ENCODE data around the gene HOMER3. TPM values are rescaled to one million over a fixed set of nuclear protein-coding genes. Genes with fewer than 3 reads are reported as not detected.
A peak's percentile ranks its signal among the peaks of the same experiment; 100 is the strongest.

Gene HOMER3
- total RNA-seq, 4 donors from 2014 or later: 22.7 to 48.5 (median 33.2) TPM

GRCh38 chr19:18967358-18968146 lies 26.5 kb upstream of the HOMER3 start:
- 35 to 52% methylated on average over 5 to 10 of the region's 11 CpGs for WGBS, 2 donors (ENCODE audit: low coverage in 1 of 2)

GRCh38 chr19:18966307-18966706 lies 25.3 kb upstream of the HOMER3 start:
- ATAC-seq: no peak
- Histone ChIP-seq H3K9me3 (no peaks in the 10 kb centered on the region), H3K4me1 (peaks cover 0 to 5% (median 4%) of the 10 kb centered on the region in 3 donors), H3K4me3 (no peak overlapping the region), H3K36me3 (no peaks in the 10 kb centered on the region), H3K27me3 (peaks cover 28% of the 10 kb centered on the region), H3K27ac (no peak overlapping the region)
- WGBS, 2 donors (ENCODE audit: low coverage in 1 of 2): 56% methylated on average over 4 of the region's 4 CpGs; no CpG with 5 or more reads in 1 of the 2 donors
- TF ChIP-seq CTCF (IDR thresholded peaks at IDR 0.05): no peak
- TF ChIP-seq EP300 (IDR thresholded peaks at IDR 0.05): no peak
- TF ChIP-seq POLR2A (IDR thresholded peaks at IDR 0.05): no peak
- TF ChIP-seq POLR2AphosphoS5 (IDR thresholded peaks at IDR 0.05): no peak

More at GRCh38 chr19:18967358-18968146, 26.5 kb upstream of the HOMER3 start:
- Histone ChIP-seq H3K9me3 (no peaks in the 10 kb centered on the region), H3K4me3 (no peak overlapping the region), H3K27ac (peak overlapping the region in 3 of 4 donors; percentile 50 to 74 (median 63)), H3K4me1 (peaks cover 0 to 4% (median 0%) of the 10 kb centered on the region in 3 donors), H3K27me3 (peaks cover 16% of the 10 kb centered on the region), H3K36me3 (no peaks in the 10 kb centered on the region)
- TF ChIP-seq POLR2A (IDR thresholded peaks at IDR 0.05) (no peak), EP300 (IDR thresholded peaks at IDR 0.05) (no peak), CTCF (IDR thresholded peaks at IDR 0.05) (no peak), POLR2AphosphoS5 (IDR thresholded peaks at IDR 0.05) (no peak)
- peak; percentile 69 for ATAC-seq

GRCh38 chr19:18964121-18964520 lies 23.1 kb upstream of the HOMER3 start:
- Histone ChIP-seq H3K4me3 (no peak overlapping the region), H3K9me3 (no peaks in the 10 kb centered on the region), H3K27me3 (peaks cover 41% of the 10 kb centered on the region), H3K4me1 (peaks cover 0 to 5% (median 0%) of the 10 kb centered on the region in 3 donors), H3K36me3 (no peaks in the 10 kb centered on the region), H3K27ac (no peak overlapping the region)
- ATAC-seq: no peak
- TF ChIP-seq EP300 (IDR thresholded peaks at IDR 0.05) (no peak), POLR2A (IDR thresholded peaks at IDR 0.05) (no peak), POLR2AphosphoS5 (IDR thresholded peaks at IDR 0.05) (no peak), CTCF (IDR thresholded peaks at IDR 0.05) (no peak)
- WGBS, 2 donors (ENCODE audit: low coverage in 1 of 2): 72 to 80% methylated on average over 1 to 2 of the region's 9 CpGs

GRCh38 chr19:18961767-18962620 lies 21.0 kb upstream of the HOMER3 start:
- TF ChIP-seq POLR2A (IDR thresholded peaks at IDR 0.05): no peak
- no peak for TF ChIP-seq CTCF (IDR thresholded peaks at IDR 0.05)
- no peak for TF ChIP-seq EP300 (IDR thresholded peaks at IDR 0.05)
- no peak for TF ChIP-seq POLR2AphosphoS5 (IDR thresholded peaks at IDR 0.05)
- ATAC-seq: no peak
- Histone ChIP-seq H3K9me3 (no peaks in the 10 kb centered on the region), H3K4me1 (peaks cover 0 to 5% (median 0%) of the 10 kb centered on the region in 3 donors), H3K27ac (no peak overlapping the region), H3K4me3 (no peak overlapping the region), H3K36me3 (no peaks in the 10 kb centered on the region), H3K27me3 (peaks cover 43% of the 10 kb centered on the region)
- WGBS, 2 donors (ENCODE audit: low coverage in 1 of 2): 0 to 75% methylated on average over 6 to 7 of the region's 26 CpGs
